MM.1S (cell line): Measurements from ENCODE around the gene TUBB4A.

Source experiments
- DNase-seq: peaks from one replicate; pipeline ENCODE4 v3.0.0-alpha.2; 2015
- H2AFZ ChIP-seq: fragments of 300-600 bp; sonication (generic); 2 replicates; pipeline ENCODE4 v1.6.0; 2016; ENCODE audit warnings: antibody characterized with exemption, low read length
- H3F3A ChIP-seq: fragments of 300-600 bp; sonication (generic); 2 replicates; pipeline ENCODE4 v1.6.1; 2016; ENCODE audit warnings: mild to moderate bottlenecking, antibody characterized with exemption, low read length, moderate library complexity, mixed read lengths; ENCODE audit not compliant: insufficient read depth
- H3K27ac ChIP-seq: fragments of 300-600 bp; sonication (generic); 2 replicates; pipeline ENCODE4 v1.5.1; 2016; ENCODE audit warnings: mild to moderate bottlenecking, low read length
- H3K27me3 ChIP-seq: fragments of 300-600 bp; sonication (generic); replicated peaks from 2 replicates; pipeline ENCODE4 v1.6.0; 2016; ENCODE audit warnings: low read length; ENCODE audit not compliant: insufficient read depth
- H3K36me3 ChIP-seq: fragments of 300-600 bp; sonication (generic); replicated peaks from 2 replicates; pipeline ENCODE4 v1.6.1; 2016; ENCODE audit warnings: mild to moderate bottlenecking, low read length, mixed read lengths; ENCODE audit not compliant: insufficient read depth
- H3K4me1 ChIP-seq: fragments of 300-600 bp; sonication (generic); 2 replicates; pipeline ENCODE4 v1.6.1; 2016; ENCODE audit warnings: low read length, mixed read lengths
- H3K4me2 ChIP-seq: fragments of 300-600 bp; sonication (generic); 2 replicates; pipeline ENCODE4 v1.6.0; 2016; ENCODE audit warnings: low read depth, low read length
- H3K4me3 ChIP-seq: fragments of 300-600 bp; sonication (generic); 2 replicates; pipeline ENCODE4 v1.5.1; 2016; ENCODE audit warnings: low read length, mixed read lengths
- H3K79me2 ChIP-seq: fragments of 300-600 bp; sonication (generic); 2 replicates; pipeline ENCODE4 v1.6.1; 2016; ENCODE audit warnings: mixed run types, low read length, mixed read lengths
- H3K9ac ChIP-seq: fragments of 300-600 bp; sonication (generic); 2 replicates; pipeline ENCODE4 v1.6.1; 2016; ENCODE audit warnings: low read length, mixed read lengths
- H3K9me2 ChIP-seq: fragments of 300-600 bp; sonication (generic); replicated peaks from 2 replicates; pipeline ENCODE4 v1.6.1; 2016; ENCODE audit warnings: mild to moderate bottlenecking, low read length, mixed read lengths; ENCODE audit not compliant: insufficient read depth
- H3K9me3 ChIP-seq: fragments of 300-600 bp; sonication (generic); replicated peaks from 2 replicates; pipeline ENCODE4 v1.6.1; 2016; ENCODE audit warnings: mild to moderate bottlenecking, low read length, mixed read lengths; ENCODE audit not compliant: insufficient read depth
- H4K20me1 ChIP-seq: fragments of 300-600 bp; sonication (generic); 2 replicates; pipeline ENCODE4 v1.6.1; 2016; ENCODE audit warnings: mild to moderate bottlenecking, low read length, moderate library complexity, mixed read lengths; ENCODE audit not compliant: insufficient read depth
- CTCF ChIP-seq: fragments of 300-600 bp; sonication (generic); IDR thresholded peaks from 2 replicates; pipeline ENCODE4 v1.5.1; 2016; ENCODE audit warnings: antibody characterized with exemption, low read length, mixed read lengths
- EZH2 ChIP-seq: fragments of 300-600 bp; sonication (generic); optimal IDR thresholded peaks from 2 replicates; pipeline ENCODE3; 2017; ENCODE audit warnings: low read depth, mild to moderate bottlenecking, antibody characterized with exemption, low read length, mixed read lengths
- EZH2phosphoT487 ChIP-seq: fragments of 300-600 bp; sonication (generic); IDR thresholded peaks from 2 replicates; pipeline ENCODE4 v1.6.1; 2018; ENCODE audit warnings: antibody characterized with exemption, low read length

The TUBB4A gene

GRCh38 chr19:6464070-6464873, 37.8 kb downstream of the TUBB4A start, which contains the start of gene CRB3:
Gene CRB3, plus strand, starts transcription at chr19:6464271. Its CDS starts 431 bp downstream, at chr19:6464702.
- Histone ChIP-seq H3K27me3 (no peaks in the 10 kb centered on the region), H3K9me3 (no peaks in the 10 kb centered on the region), H3K79me2 (peaks cover 5% of the 10 kb centered on the region; the same call in 1 of the 2 replicates), H3K4me3 (peak within 1 kb of the TSS; percentile 72), H3K4me1 (no peaks in the 10 kb centered on the region), H2AFZ (peak within 1 kb of the TSS; percentile 65), H3K9ac (peak within 1 kb of the TSS; percentile 73), H4K20me1 (no peaks in the 10 kb centered on the region), H3K4me2 (peak within 1 kb of the TSS; percentile 71), H3K36me3 (no peaks in the 10 kb centered on the region), H3K27ac (no peak within 1 kb of the TSS), H3K9me2 (no peaks in the 10 kb centered on the region), H3F3A (peaks cover 10% of the 10 kb centered on the region)
- DNase-seq: peak; percentile 74
- TF ChIP-seq CTCF: no peak
- no peak for TF ChIP-seq EZH2
- no peak for TF ChIP-seq EZH2phosphoT487

- H3F3A ChIP-seq: peaks cover 10% of the 10 kb centered on the region
- TF ChIP-seq CTCF (peak; percentile 84), EZH2 (no peak)
- H3K36me3 ChIP-seq: no peaks in the 10 kb centered on the region
- peak overlapping the region; percentile 78 for H3K9ac ChIP-seq
- H3K4me3 ChIP-seq: peak overlapping the region; percentile 73
- H2AFZ ChIP-seq: peak overlapping the region; percentile 82
- peak; percentile 99 for DNase-seq
- peak overlapping the region; percentile 81; the same call in 1 of the 2 replicates for H3K27ac ChIP-seq
- peak overlapping the region; percentile 84 for H3K4me2 ChIP-seq
- H3K9me3 ChIP-seq: no peaks in the 10 kb centered on the region
- peaks cover 9% of the 10 kb centered on the region; the same call in 1 of the 2 replicates for H3K4me1 ChIP-seq
- H3K79me2 ChIP-seq: peaks cover 5% of the 10 kb centered on the region; the same call in 1 of the 2 replicates
- no peaks in the 10 kb centered on the region for H3K27me3 ChIP-seq
- H3K9me2 ChIP-seq: no peaks in the 10 kb centered on the region
- H4K20me1 ChIP-seq: no peaks in the 10 kb centered on the region
These were observed 41.8 kb downstream of the TUBB4A start for GRCh38 chr19:6460099-6460884.

GRCh38 chr19:6459262-6460098, 42.6 kb downstream of the TUBB4A start, which contains the start of gene SLC25A23:
Gene SLC25A23, minus strand, starts transcription at chr19:6459792. Its CDS starts 164 bp downstream, at chr19:6459628.
- peak within 1 kb of the TSS; percentile 82 for H2AFZ ChIP-seq
- no peaks in the 10 kb centered on the region for H3K9me2 ChIP-seq
- peak within 1 kb of the TSS; percentile 78 for H3K9ac ChIP-seq
- no peaks in the 10 kb centered on the region for H4K20me1 ChIP-seq
- DNase-seq: peak; percentile 70
- H3K36me3 ChIP-seq: no peaks in the 10 kb centered on the region
- no peak for TF ChIP-seq EZH2phosphoT487
- TF ChIP-seq CTCF: no peak
- H3K4me1 ChIP-seq: peaks cover 9% of the 10 kb centered on the region; the same call in 1 of the 2 replicates
- peak within 1 kb of the TSS; percentile 81; the same call in 1 of the 2 replicates for H3K27ac ChIP-seq
- no peaks in the 10 kb centered on the region for H3K27me3 ChIP-seq
- H3K79me2 ChIP-seq: peaks cover 2% of the 10 kb centered on the region; the same call in 1 of the 2 replicates
- H3K9me3 ChIP-seq: no peaks in the 10 kb centered on the region
- peak within 1 kb of the TSS; percentile 73 for H3K4me3 ChIP-seq
- peak within 1 kb of the TSS; percentile 84 for H3K4me2 ChIP-seq
- H3F3A ChIP-seq: peaks cover 10% of the 10 kb centered on the region
